Activated CD8-positive, alpha-beta memory T cell treated with anti-CD3 and anti-CD28 coated beads, Interleukin-2, amount 50 U/mL, for 4 hours (primary cell): ENCODE data around the gene IL13.

ENCODE experiments used
- DNase-seq: peaks from one replicate; pipeline ENCODE4 v3.0.0-alpha.2; 2020

IL13 gene

GRCh38 chr5:132656774-132657355, 1.1 kb upstream of the IL13 start:
- DNase-seq: no peak

DNA sequence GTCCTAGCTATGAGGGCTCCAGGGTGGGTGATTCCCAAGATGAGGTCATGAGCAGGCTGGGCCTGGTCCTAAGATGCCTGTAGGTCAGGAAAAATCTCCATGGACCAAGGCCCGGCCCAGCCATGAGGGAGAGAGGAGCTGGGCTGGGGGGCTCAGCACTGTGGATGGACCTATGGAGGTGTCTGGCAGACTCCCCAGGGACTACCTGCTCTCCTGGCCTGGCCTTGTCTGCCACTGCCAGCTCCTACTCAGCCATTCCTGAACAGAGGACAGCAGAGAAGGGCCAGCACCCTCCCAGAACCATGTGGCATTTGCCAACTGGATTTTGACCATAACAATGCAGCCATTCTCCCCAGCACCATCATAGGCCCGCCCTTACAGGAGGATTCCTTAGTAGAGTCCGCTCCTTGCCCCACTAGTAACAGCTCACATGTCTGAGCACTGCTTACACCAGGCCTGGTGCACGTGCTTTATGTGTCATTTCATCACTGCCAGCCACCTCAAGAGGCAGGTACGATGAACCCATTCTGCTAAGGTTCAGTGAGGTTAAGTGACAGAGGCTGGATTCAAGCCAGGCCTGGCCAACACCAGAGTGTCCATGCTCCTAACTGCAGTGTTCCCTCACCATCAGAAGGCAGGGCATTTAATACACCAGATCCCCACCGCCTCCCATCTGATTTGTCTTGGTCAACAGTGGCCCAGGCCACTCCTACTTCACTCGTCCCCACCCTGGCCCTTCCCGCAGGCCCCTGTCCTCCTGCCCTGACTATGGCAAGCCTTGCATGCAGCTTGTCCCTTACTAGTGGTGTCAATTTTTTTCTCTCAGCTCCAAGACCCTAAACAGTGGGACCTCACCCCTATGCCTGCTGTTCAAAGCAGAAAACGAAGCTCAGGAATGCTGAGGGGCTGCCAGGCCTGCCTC, 669 bp downstream of the IL13 start:
- DNase-seq: no peak

DNA sequence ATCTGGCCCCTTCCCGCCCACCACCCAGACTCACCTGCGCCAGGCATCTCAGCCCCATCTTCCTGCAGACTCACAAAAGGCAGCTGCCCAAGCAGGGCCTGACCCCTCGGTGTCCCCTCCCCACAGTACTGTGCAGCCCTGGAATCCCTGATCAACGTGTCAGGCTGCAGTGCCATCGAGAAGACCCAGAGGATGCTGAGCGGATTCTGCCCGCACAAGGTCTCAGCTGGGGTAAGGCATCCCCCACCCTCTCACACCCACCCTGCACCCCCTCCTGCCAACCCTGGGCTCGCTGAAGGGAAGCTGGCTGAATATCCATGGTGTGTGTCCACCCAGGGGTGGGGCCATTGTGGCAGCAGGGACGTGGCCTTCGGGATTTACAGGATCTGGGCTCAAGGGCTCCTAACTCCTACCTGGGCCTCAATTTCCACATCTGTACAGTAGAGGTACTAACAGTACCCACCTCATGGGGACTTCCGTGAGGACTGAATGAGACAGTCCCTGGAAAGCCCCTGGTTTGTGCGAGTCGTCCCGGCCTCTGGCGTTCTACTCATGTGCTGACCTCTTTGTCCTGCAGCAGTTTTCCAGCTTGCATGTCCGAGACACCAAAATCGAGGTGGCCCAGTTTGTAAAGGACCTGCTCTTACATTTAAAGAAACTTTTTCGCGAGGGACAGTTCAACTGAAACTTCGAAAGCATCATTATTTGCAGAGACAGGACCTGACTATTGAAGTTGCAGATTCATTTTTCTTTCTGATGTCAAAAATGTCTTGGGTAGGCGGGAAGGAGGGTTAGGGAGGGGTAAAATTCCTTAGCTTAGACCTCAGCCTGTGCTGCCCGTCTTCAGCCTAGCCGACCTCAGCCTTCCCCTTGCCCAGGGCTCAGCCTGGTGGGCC, 1.9 kb downstream of the IL13 start:
- DNase-seq: no peak

- DNase-seq: no peak
These were observed 3.4 kb downstream of the IL13 start for GRCh38 chr5:132661231-132662003.

DNA sequence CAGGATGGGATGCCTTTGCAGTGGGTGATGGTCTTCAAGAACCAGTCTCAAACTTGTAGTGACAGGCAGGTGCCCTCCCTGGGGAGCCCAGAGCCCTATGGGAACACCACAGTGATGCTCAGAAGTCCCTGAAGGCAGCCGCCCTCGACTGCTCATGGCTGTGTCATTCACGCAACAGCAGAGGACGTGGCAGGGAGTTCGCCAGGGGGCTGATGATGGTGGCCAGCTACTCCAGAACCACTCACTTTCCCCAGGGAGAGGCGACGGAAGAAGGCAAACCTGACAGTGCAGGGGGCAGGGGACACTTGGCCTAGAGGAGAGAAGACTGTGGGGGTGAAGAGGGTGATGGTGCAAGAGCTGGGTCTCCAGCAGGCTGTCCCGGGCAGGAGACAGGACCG, 4.0 kb downstream of the IL13 start:
- no peak for DNase-seq

DNA sequence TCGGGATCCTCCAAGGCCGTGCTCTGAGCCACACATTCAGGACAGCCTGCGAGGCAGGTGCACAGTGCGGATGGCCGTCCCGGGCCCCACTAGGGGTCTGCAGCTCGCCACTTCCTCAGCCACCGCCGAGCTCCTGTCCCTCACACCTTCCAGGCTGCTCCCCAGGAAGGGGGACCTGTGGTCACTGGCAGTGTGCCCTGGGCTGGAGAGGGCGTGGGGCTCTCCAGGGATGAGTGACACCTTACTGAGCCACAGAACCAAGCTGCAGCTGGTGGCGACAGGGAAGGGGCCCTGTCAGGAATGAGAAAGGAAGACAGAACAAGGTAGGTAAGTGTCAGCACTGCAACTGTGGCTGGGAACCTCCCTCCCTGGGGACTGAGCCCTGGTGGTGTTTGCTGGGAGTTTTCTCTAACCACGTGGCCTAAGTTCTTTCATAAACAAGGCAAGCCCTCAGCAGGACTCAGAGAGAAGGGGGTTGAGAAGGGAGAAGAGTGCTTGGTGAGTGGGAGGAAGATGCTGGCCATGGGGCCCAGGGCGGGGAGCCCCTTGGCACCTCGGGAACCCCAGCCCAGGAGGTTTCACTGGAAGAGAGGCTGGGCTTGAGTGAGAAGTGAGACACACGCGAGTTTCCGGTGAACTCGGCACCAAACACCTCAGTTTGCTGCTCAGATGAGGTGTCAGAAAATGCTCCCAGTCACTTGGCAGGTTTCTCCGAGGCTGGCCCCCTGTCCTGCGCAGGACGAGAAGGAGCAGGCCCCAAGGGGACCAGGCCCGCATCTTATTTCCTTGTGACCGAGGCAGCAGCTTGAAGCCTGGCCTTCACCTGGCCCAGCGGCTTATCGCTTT, 5.2 kb downstream of the IL13 start:
- no peak for DNase-seq

DNA sequence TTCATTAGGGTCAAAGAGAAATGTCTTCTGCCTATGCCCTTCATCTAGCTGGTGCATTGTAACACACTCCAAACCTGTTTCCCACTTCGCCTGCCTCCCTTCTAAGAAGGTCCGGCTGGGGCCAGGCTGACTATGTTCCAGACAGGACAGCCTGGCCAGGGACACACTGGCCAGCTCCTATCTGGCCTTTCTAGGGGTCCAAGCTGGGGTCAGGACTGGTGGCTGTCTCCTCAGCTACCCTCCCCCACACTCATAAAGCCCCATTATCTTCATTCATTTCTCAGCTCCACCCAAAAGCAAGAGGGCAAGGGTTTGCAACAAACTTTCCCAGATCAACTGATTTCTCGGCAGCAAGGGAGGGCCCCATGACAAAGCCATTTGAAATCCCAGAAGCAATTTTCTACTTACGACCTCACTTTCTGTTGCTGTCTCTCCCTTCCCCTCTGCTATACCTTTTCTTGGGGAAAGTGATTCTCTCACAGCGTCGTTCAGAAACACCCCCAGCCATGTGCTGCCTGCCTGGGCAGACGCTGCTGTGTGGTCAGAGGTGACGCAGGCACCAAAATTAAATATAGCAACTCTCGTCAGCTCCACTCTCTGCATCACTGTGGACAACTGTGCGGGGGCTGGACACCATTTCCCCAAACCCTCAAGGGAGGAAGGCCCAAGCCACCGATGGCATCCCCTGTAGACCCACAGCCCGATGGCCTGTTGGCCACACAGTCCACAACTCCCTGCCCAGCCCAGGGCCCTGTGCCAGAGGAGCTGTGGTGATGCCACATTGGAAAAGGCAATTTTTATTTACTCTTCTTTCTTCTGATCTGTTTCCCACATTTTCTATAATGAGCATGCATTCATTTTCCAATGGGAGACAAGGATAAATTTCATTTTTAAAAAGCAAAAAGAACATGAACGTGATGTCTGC, 6.1 kb downstream of the IL13 start:
- no peak for DNase-seq

DNA sequence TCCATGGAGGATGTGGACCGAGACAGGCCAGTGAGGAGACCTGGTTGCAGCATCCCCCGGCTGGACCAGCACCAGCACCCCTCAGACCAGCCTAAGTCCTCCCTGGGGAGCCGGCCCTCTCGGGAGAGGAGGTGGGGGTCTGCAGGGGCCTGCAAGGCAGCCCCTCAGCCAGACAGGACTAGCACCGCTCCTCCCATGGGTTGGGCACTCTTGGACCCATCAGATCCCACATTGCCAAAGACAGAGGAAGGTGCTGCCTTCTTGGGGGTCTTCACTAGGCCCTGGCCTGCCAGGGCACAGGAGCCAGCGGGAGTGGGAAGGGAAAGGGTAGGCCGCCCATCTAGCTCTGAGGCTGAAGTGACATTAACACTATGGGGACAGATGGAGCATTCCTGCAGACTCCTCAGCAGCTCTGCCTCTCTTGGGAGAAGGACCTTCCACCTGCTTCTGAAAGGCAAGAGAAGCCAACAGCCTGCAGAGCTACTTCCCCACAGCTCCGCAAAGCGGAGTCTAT, 6.8 kb downstream of the IL13 start:
- DNase-seq: no peak

DNA sequence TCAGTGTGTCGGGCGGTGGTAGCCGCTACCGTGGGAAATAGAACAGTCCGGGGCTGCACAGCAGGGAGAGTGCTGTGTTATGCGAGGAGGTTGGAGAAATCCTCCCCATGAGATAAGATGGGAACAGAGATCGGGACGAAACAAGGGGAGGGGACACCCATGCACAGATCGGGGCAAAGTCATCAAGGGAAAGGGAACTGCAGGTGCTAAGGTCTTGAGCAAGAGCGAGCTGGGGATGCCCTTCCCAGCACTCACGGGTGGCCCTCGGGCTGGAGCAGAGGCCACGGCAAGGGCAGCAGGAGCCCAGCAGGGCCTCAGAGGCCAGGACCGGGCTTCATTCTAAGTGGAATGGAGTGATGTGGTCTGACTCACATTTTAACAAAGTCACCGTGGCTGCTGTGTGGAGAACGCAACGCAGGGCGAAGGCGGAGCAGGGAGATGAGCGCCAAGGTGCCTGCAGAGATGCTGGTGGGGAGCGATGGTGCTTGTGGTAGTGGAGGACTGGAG, 7.7 kb downstream of the IL13 start:
- no peak for DNase-seq

DNA sequence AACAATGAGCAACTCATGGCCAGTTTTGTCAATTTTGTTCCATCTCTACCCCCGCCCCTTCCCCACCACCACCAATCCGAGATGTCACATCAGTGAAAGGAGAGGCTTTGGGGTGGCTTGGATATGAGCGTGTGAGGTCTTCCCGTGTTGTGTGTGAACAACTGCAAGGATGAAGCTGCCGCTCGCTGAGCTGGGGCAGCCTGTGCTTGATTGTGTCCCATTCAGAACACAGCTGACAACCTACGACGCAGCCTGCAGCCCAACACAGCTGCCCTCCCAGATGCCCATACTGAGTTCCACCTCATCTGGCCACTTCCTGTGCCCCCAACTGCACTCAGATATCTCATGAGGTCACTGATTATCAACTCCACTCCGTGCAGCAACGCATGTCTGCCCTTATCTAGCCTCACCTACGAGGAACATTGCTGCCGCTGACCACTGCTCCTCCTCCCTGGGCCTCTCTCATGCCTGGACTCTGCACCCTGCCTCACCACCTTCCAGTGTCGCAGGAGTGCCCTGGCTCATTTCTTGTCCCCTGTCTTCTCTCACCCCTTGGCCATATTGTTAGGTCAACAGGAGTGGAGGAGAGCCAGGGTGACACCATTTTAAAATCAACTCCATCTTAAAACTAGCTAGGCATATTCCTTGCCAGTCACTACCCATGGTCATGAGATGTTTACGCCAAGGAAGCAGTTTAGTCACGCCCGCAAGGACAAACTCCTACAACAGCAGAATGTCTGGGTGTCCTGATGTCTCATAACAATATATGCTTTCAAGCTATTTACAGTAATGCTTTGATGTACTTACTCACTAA, 8.5 kb downstream of the IL13 start:
- no peak for DNase-seq

- no peak for DNase-seq
These were observed 9.3 kb downstream of the IL13 start for GRCh38 chr5:132667309-132667708.

DNA sequence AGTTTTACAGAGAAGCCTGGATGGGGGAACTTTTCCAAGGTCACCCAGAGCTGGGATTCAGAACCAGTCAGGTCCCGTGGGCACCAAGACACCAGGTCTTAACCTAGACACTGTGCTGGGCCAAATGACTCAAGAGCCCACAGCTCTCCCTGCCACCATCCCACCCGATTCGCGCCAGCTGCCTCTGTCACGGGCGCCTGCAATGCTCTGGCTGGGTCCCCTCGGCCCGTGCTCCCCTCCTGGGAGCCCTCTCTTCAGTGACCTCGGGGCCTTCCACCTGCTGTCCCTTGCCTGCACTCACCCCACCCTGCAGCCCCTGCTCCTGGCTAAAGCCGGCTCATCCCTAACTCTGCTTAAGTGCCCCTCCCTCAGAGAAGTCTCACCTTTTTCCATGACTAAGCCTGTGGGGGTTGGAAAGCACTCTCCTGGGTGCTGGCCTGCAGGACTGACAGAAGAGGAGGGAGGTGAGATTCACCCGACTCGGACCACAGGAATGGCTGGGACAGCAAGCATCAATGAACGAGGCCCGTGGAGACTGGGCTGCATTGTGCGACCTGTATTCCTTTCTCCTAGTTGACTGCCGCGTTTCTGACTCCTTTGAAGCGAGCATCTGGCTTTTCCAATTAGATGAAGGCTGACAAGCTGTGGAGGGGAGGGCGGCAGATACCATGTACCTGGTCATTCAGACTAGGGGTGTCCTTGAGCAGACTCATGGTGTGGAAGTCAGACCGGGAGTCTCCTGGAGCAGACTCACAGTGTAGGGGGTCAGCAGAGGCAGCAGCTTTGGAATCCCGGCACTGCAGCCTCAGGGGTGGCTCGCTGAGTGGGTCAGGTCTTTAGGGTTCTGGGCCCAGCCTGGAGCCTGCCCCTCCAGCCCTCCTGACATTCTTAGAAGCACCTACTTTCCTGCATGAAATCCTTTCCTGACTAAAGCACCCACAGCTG, 10.1 kb downstream of the IL13 start:
- DNase-seq: no peak

- no peak for DNase-seq
These were observed 10.9 kb downstream of the IL13 start for GRCh38 chr5:132668706-132669454.

- no peak for DNase-seq
These were observed 11.5 kb downstream of the IL13 start for GRCh38 chr5:132669455-132669820.

GRCh38 chr5:132669966-132670882, 12.3 kb downstream of the IL13 start:
- no peak for DNase-seq

- DNase-seq: no peak
These were observed 13.0 kb downstream of the IL13 start for GRCh38 chr5:132671000-132671399.
